Esophagus squamous epithelium (tissue), 4 donors: ENCODE measurements around the gene SPON1.

ENCODE experiments used
- CTCF ChIP-seq, 6 experiments: fragments of 450-650 bp in 4 of 6; fragments of 200-600 bp in 2 of 6; sonication (generic) in 2 of 6; IDR thresholded peaks; one replicate each; pipeline ENCODE4 v1.5.1; 2016 to 2019; ENCODE audit warnings: antibody characterized with exemption in 6 of 6, mild to moderate bottlenecking in 4 of 6, moderate library complexity in 4 of 6
- POLR2A ChIP-seq, 4 donors: fragments of 450-650 bp; IDR thresholded peaks; one replicate each; pipeline ENCODE4 v1.6.1; 2017; ENCODE audit warnings: antibody characterized with exemption in 4 of 4, mild to moderate bottlenecking in 4 of 4, moderate library complexity in 3 of 4

GRCh38 chr11:13966013-13966412 is 3.5 kb downstream of the SPON1 start:
- no peak for TF ChIP-seq CTCF (IDR thresholded peaks at IDR 0.05)
- TF ChIP-seq POLR2A (IDR thresholded peaks at IDR 0.05), result no peak
